Transverse colon (tissue), 4 donors: ENCODE data around the gene ZMYM5. TPM values are rescaled to one million over a fixed set of nuclear protein-coding genes. Genes with fewer than 3 reads are reported as not detected.
"Not testable (repeated sequence)": the region's sequence is repeated elsewhere in the genome, so short reads cannot be mapped to it uniquely, and the experiment has no call there.

ENCODE experiments used
- DNase-seq: peaks from one replicate; pipeline ENCODE4 v3.0.0-alpha.2; 2019
- H3K27ac ChIP-seq, 4 donors: fragments of 200-600 bp; sonication (generic); 2 replicates each; pipeline ENCODE4 v1.5.1; 2016 to 2018; ENCODE audit warnings: inconsistent platforms in 4 of 4
- H3K27me3 ChIP-seq: fragments of 200-600 bp; sonication (generic); 2 replicates; pipeline ENCODE4 v1.5.1; 2017; ENCODE audit warnings: inconsistent platforms
- H3K36me3 ChIP-seq, 4 donors: fragments of 200-600 bp; sonication (generic); 2 replicates each; pipeline ENCODE4 v1.5.1; 2017 to 2019; ENCODE audit warnings: inconsistent platforms in 4 of 4
- H3K4me1 ChIP-seq, 4 donors: fragments of 200-600 bp; sonication (generic); 2 replicates each; pipeline ENCODE4 v1.5.1; 2017 to 2020; ENCODE audit warnings: inconsistent platforms in 4 of 4
- H3K4me3 ChIP-seq, 4 donors: fragments of 200-600 bp; sonication (generic); 1 replicate in 1 of 4; 2 replicates in 3 of 4; pipeline versions ENCODE4 v1.5.1 to v1.6.1; 2017 to 2019; ENCODE audit warnings: inconsistent platforms in 4 of 4
- H3K9me3 ChIP-seq, 2 donors: fragments of 200-600 bp; sonication (generic); 2 replicates each; pipeline ENCODE4 v1.5.1; 2017 to 2019; ENCODE audit warnings: inconsistent platforms in 2 of 2
- CTCF ChIP-seq, 5 experiments: fragments of 200-600 bp in 3 of 5; fragments of 450-650 bp in 2 of 5; sonication (generic) in 3 of 5; IDR thresholded peaks; 1 replicate in 2 of 5; 2 replicates in 3 of 5; pipeline ENCODE4 v1.5.1; 2016 to 2017; ENCODE audit warnings: antibody characterized with exemption in 5 of 5, inconsistent platforms in 3 of 5, mild to moderate bottlenecking in 2 of 5, moderate library complexity in 1 of 5
- EP300 ChIP-seq: sonication (generic); formaldehyde crosslinking; IDR thresholded peaks from one replicate; pipeline ENCODE4 v1.6.1; 2017; ENCODE audit warnings: antibody characterized with exemption, low read depth
- POLR2A ChIP-seq: fragments of 450-650 bp; IDR thresholded peaks from one replicate; pipeline ENCODE4 v1.6.1; 2016; ENCODE audit warnings: antibody characterized with exemption, mild to moderate bottlenecking, moderate library complexity
- POLR2AphosphoS5 ChIP-seq, 3 donors: sonication (generic); formaldehyde crosslinking; IDR thresholded peaks; one replicate each; pipeline ENCODE4 v1.6.1; 2016; ENCODE audit warnings: antibody characterized with exemption in 3 of 3
- WGBS, 2 donors: methylation state at CpG; one replicate each; pipeline ENCODE4 v1.1.5; 2018; ENCODE audit warnings: low coverage in 1 of 2; 5-methylcytosine and 5-hydroxymethylcytosine counted together
- in situ Hi-C, 4 donors: fragments of 200-750 bp; cut with MboI; loops; one replicate each; pipeline versions ENCODE4 v1.15.0 to v1.15.1; 2017; ENCODE audit warnings: low sequenced_read_pairs in 3 of 4, low pct_ligation_motif_present in 1 of 4, low pct_unique_long_range_greater_than_20kb in 1 of 4
- intact Hi-C: fragments of 100-400 bp; cut with DNase I; formaldehyde crosslinking; loops from one replicate; pipeline ENCODE4 v1.15.1; 2023; ENCODE audit warnings: low total_unique reads
- total RNA-seq, 4 donors: library from RNA; depleted of rRNA; stranded (reverse); fragments of >200 nt; gene quantifications; one replicate each; pipeline ENCODE4 v1.1.0, GENCODE V29; 2016

Gene ZMYM5
- total RNA-seq, 4 donors from 2014 or later = 4.9 to 259 (median 14.3) TPM

GRCh38 chr13:19861762-19862161 is 1.7 kb downstream of the ZMYM5 start:
- intact Hi-C loops (loop anchor here (5.0 kb wide), 1 partner anchor 96 kb away; the partner anchor contains the start of gene ZMYM2), in situ Hi-C loops (no loop called here)
- H3K27me3 ChIP-seq = no peaks in the 10 kb centered on the region
- DNase-seq = no peak
- peaks cover 9 to 27% (median 18%) of the 10 kb centered on the region in 4 donors for H3K4me1 ChIP-seq
- H3K36me3 ChIP-seq = peaks cover 0 to 11% (median 1%) of the 10 kb centered on the region in 4 donors
- WGBS, 2 donors = 5 to 6% methylated on average over 3 to 4 of the region's 4 CpGs
- peak overlapping the region in 3 of 4 donors; percentile 69 to 86 (median 85) for H3K4me3 ChIP-seq
- H3K27ac ChIP-seq = peak overlapping the region; percentile 96 to 100 (median 99)
- H3K9me3 ChIP-seq = no peaks in the 10 kb centered on the region
- TF ChIP-seq POLR2A (no peak), EP300 (no peak), POLR2AphosphoS5 (IDR thresholded peaks at IDR 0.05) (no peak), CTCF (IDR thresholded peaks at IDR 0.05) (no peak)

GRCh38 chr13:19860884-19861655 is 2.4 kb downstream of the ZMYM5 start:
- 89% methylated on average over 4 of the region's 4 CpGs; no CpG with 5 or more reads in 1 of the 2 donors for WGBS, 2 donors
- in situ Hi-C loops (no loop called here), intact Hi-C loops (loop anchor here (5.0 kb wide), 1 partner anchor 96 kb away; the partner anchor contains the start of gene ZMYM2)
- H3K27ac ChIP-seq = peak overlapping the region; percentile 96 to 100 (median 99)
- no peaks in the 10 kb centered on the region for H3K9me3 ChIP-seq
- no peaks in the 10 kb centered on the region for H3K27me3 ChIP-seq
- H3K4me1 ChIP-seq = peaks cover 9 to 27% (median 18%) of the 10 kb centered on the region in 4 donors
- peaks cover 0 to 11% (median 1%) of the 10 kb centered on the region in 4 donors for H3K36me3 ChIP-seq
- no peak for DNase-seq
- H3K4me3 ChIP-seq = peak overlapping the region in 1 of 4 donors; percentile 69
- TF ChIP-seq CTCF (IDR thresholded peaks at IDR 0.05) = no peak

GRCh38 chr13:19857637-19858036 is 5.8 kb downstream of the ZMYM5 start:
- H3K9me3 ChIP-seq, H3K27me3 ChIP-seq, DNase-seq, intact Hi-C loops, H3K27ac ChIP-seq, in situ Hi-C loops, H3K4me3 ChIP-seq: not testable (repeated sequence)
- peaks cover 9 to 25% (median 13%) of the 10 kb centered on the region in 4 donors for H3K4me1 ChIP-seq
- H3K36me3 ChIP-seq = peaks cover 0 to 11% (median 1%) of the 10 kb centered on the region in 4 donors
- WGBS, 2 donors = 100% methylated on average over 2 of the region's 2 CpGs; no CpG with 5 or more reads in 1 of the 2 donors

- in situ Hi-C loops (no loop called here), intact Hi-C loops (no loop called here)
- peaks cover 0 to 4% (median 0%) of the 10 kb centered on the region in 4 donors for H3K4me1 ChIP-seq
- no peaks in the 10 kb centered on the region for H3K9me3 ChIP-seq
- no peak for DNase-seq
- 73 to 80% methylated on average over 1 of the region's 1 CpG for WGBS, 2 donors
- no peak overlapping the region for H3K4me3 ChIP-seq
- peaks cover 0 to 36% (median 8%) of the 10 kb centered on the region in 4 donors for H3K36me3 ChIP-seq
- H3K27me3 ChIP-seq = no peaks in the 10 kb centered on the region
- TF ChIP-seq POLR2AphosphoS5 (IDR thresholded peaks at IDR 0.05) (no peak), CTCF (IDR thresholded peaks at IDR 0.05) (no peak), POLR2A (no peak), EP300 (no peak)
- H3K27ac ChIP-seq = no peak overlapping the region
Measured at GRCh38 chr13:19852766-19853165, 10.7 kb downstream of the ZMYM5 start.
